ENCODE measurements around the gene TBC1D23. TPM values are rescaled to one million over a fixed set of nuclear protein-coding genes. Genes with fewer than 3 reads are reported as not detected.
"Not testable (repeated sequence)": the region's sequence is repeated elsewhere in the genome, so short reads cannot be mapped to it uniquely, and the experiment has no call there.

Gene TBC1D23
- total RNA-seq, 1 donor from 2014 or later = 56.9 TPM

DNA sequence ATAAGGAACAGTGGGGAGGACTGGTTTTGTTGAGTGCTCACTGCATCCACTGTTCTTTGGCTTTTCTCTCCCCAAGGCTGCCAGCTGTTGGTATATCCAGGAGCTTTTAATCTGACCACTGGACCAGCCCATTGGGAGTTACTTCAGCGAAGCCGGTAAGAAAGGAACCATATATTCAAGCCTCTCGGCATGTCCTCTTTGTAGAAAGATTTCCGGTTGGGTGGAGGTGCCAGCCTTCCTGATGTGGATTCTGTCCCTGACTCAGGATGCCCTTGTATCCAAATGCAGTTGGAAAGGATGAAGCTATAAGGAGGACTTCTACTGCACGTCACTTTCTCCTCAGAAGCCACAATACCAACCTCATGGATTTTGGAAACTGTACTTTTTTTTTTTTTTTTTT lies 87.9 kb downstream of the TBC1D23 start:
- peaks cover 66 to 82% of the 10 kb centered on the region in 2 donors for H3K36me3 ChIP-seq

DNA sequence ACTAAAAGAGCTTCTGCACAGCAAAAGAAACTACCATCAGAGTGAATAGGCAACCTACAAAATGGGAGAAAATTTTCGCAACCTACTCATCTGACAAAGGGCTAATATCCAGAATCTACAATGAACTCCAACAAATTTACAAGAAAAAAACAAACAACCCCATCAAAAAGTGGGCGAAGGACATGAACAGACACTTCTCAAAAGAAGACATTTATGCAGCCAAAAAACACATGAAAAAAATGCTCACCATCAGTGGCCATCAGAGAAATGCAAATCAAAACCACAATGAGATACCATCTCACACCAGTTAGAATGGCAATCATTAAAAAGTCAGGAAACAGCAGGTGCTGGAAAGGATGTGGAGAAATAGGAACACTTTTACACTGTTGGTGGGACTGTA lies 91.0 kb downstream of the TBC1D23 start:
- intact Hi-C loops (cut with DNase I); H3K27me3 ChIP-seq; H3K4me3 ChIP-seq; H3K4me1 ChIP-seq; H3K9me3 ChIP-seq; H3K27ac ChIP-seq; DNase-seq (ENCODE audit: low spot score in 2 of 2): not testable (repeated sequence)
- peaks cover 60 to 85% of the 10 kb centered on the region in 2 donors for H3K36me3 ChIP-seq

More for the DNA sequence above, 87.9 kb downstream of the TBC1D23 start:
- Histone ChIP-seq H3K4me1 (no peaks in the 10 kb centered on the region), H3K9me3 (no peaks in the 10 kb centered on the region), H3K4me3 (no peak overlapping the region), H3K27ac (no peak overlapping the region), H3K27me3 (no peaks in the 10 kb centered on the region)
- TF ChIP-seq, protein P1, sequence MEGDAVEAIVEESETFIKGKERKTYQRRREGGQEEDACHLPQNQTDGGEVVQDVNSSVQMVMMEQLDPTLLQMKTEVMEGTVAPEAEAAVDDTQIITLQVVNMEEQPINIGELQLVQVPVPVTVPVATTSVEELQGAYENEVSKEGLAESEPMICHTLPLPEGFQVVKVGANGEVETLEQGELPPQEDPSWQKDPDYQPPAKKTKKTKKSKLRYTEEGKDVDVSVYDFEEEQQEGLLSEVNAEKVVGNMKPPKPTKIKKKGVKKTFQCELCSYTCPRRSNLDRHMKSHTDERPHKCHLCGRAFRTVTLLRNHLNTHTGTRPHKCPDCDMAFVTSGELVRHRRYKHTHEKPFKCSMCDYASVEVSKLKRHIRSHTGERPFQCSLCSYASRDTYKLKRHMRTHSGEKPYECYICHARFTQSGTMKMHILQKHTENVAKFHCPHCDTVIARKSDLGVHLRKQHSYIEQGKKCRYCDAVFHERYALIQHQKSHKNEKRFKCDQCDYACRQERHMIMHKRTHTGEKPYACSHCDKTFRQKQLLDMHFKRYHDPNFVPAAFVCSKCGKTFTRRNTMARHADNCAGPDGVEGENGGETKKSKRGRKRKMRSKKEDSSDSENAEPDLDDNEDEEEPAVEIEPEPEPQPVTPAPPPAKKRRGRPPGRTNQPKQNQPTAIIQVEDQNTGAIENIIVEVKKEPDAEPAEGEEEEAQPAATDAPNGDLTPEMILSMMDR (IDR thresholded peaks at IDR 0.05) = no peak
- no peak for DNase-seq (ENCODE audit: low spot score in 2 of 2)
- intact Hi-C loops (cut with DNase I) = no loop called here

DNA sequence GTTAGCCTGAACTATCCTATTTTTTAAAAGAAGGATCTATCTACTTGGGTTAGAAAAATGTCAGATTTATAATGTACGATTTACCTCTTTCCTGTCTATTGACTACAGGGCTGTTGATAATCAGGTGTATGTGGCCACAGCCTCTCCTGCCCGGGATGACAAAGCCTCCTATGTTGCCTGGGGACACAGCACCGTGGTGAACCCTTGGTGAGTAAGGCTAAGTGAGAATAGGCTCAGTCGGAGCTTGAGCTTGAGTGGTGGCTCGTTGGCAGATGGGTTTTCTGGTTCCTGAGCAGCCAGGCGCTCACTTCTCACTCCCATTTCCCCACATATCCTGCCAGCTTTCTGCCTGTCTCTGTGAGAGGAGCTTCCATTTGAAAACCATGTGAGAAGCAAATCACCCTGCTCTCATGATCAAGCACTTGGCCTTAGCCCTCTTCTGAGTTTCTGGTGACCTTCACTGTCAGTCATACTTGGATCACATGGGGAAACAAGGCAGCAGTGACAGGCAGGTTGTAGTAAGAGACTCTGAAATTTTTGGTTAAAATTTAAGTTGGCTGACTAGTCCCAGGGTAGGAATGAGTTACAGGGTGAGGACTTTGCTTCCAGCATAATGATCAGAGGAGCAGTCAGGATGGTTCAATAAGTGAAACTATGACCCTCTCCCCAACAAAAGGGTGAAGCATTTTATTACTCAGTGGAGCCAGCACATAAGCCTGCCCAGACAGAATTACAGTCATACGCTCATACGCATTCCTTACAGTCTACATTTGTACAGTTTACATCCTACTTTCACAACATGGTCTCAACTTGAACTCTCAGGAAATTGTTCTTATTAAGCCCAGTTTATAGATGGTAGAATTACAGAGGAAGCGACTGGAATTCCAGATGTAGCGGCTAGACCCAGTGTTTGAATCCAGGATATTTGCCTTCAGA lies 91.8 kb downstream of the TBC1D23 start:
- no peaks in the 10 kb centered on the region for H3K27me3 ChIP-seq
- H3K9me3 ChIP-seq = no peaks in the 10 kb centered on the region
- DNase-seq (ENCODE audit: low spot score in 2 of 2) = no peak
- no peak overlapping the region for H3K4me3 ChIP-seq
- peaks cover 52 to 83% of the 10 kb centered on the region in 2 donors for H3K36me3 ChIP-seq
- TF ChIP-seq, protein P1 (IDR thresholded peaks at IDR 0.05) = no peak
- no peaks in the 10 kb centered on the region for H3K4me1 ChIP-seq
- no peak overlapping the region for H3K27ac ChIP-seq
- intact Hi-C loops (cut with DNase I) = no loop called here

DNA sequence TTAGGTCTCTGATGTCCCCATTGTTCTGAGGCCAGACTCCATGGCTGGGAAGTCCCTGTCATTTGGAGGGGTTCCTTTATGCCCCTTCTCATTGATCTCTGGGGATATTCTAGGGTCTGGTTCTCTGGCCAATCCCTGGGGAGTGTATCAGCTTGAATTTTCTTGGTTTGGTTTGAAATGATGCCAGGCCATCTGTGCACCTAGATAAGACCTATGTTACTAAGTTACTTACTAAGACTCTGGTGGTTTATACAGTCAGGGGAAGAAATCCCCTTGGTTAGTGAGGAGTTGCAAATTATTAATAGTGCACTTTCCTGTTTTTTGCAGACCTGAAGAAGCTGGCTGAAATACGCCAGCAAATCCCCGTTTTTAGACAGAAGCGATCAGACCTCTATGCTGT lies 94.1 kb downstream of the TBC1D23 start:
- H3K4me1 ChIP-seq = no peaks in the 10 kb centered on the region
- TF ChIP-seq, protein P1 (IDR thresholded peaks at IDR 0.05) = no peak
- no peak overlapping the region for H3K4me3 ChIP-seq
- H3K27ac ChIP-seq = no peak overlapping the region
- peaks cover 35 to 71% of the 10 kb centered on the region in 2 donors for H3K36me3 ChIP-seq
- intact Hi-C loops (cut with DNase I) = no loop called here
- no peaks in the 10 kb centered on the region for H3K27me3 ChIP-seq
- H3K9me3 ChIP-seq = no peaks in the 10 kb centered on the region
- no peak for DNase-seq (ENCODE audit: low spot score in 2 of 2)

DNA sequence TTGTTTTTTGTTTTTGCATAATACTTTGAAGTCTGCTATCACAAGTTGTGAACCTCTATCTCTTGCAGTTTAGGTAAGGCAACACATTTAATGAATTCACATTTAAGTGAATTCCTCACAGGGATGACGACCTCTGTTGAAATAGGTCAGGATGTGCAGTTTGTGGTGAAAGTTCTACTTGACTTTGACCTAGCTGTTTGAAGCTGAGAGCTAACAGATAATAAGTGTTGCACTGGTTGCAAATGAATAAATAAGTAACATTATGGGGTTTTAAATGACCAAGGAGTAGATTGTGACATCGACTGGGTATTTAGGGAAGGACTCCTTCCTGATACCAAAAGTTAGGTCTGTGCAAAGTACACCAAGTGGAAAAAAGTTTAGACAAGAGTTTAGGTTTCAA lies 97.6 kb downstream of the TBC1D23 start:
- no peak overlapping the region for H3K27ac ChIP-seq
- no peaks in the 10 kb centered on the region for H3K9me3 ChIP-seq
- intact Hi-C loops (cut with DNase I) = no loop called here
- H3K27me3 ChIP-seq = no peaks in the 10 kb centered on the region
- DNase-seq (ENCODE audit: low spot score in 2 of 2) = no peak
- TF ChIP-seq, protein P1 (IDR thresholded peaks at IDR 0.05) = no peak
- H3K4me3 ChIP-seq = no peak overlapping the region
- no peaks in the 10 kb centered on the region for H3K4me1 ChIP-seq
- H3K36me3 ChIP-seq = peaks cover 26 to 73% of the 10 kb centered on the region in 2 donors

DNA sequence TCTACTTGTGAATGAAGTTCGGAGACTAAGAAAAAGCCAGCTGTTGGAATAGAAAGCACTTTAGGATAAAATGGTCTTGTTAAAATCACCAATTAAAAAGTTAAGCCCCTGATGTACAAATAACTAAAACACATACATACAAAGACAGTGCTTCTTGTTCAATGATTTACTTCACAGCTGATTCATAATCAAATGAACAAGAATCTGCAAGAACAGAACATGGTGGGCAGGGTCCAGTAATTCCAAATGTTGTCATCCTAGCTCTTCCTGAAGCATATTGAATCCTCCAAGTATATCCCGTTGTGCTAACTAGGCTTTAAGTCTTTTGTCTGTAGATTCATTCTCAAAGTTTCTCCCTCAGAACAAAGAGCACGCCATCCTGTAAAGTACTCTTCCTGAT lies 98.2 kb downstream of the TBC1D23 start:
- intact Hi-C loops (cut with DNase I) = no loop called here
- TF ChIP-seq, protein P1 (IDR thresholded peaks at IDR 0.05) = no peak
- no peak for DNase-seq (ENCODE audit: low spot score in 2 of 2)
- H3K9me3 ChIP-seq = no peaks in the 10 kb centered on the region
- H3K27ac ChIP-seq = no peak overlapping the region
- H3K36me3 ChIP-seq = peaks cover 27 to 73% of the 10 kb centered on the region in 2 donors
- H3K4me3 ChIP-seq = no peak overlapping the region
- H3K27me3 ChIP-seq = no peaks in the 10 kb centered on the region
- H3K4me1 ChIP-seq = no peaks in the 10 kb centered on the region

Data from ascending aorta (tissue), 2 donors.